NCI-H774 (cell line): ENCODE measurements around the gene TTC28.
"Not testable (repeated sequence)": the region's sequence is repeated elsewhere in the genome, so short reads cannot be mapped to it uniquely, and the experiment has no call there.

Source experiments
- DNase-seq: peaks from one replicate; lab custom pipeline; 2025; lab: John Stamatoyannopoulos, UW

Gene TTC28

DNA sequence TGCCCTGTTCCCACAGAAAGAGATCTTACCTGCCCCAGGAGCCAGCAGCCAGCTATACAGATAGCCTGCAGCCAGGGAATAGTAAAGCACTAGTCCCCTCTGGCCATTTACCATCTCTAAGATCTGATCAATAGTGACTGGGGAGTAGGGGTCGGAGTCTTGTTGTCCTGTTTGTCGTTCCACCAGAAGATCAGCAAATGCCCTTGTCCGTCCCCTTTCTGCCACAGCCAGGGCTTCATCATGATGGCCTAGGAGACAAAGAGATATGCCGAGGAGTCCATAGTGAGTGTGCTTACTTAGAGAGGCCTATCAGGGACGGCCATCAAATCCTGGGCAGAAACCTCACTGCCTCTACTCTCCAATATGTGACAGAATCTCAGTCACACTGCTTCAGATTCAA lies 583.5 kb downstream of the TTC28 start:
- DNase-seq, result no peak

DNA sequence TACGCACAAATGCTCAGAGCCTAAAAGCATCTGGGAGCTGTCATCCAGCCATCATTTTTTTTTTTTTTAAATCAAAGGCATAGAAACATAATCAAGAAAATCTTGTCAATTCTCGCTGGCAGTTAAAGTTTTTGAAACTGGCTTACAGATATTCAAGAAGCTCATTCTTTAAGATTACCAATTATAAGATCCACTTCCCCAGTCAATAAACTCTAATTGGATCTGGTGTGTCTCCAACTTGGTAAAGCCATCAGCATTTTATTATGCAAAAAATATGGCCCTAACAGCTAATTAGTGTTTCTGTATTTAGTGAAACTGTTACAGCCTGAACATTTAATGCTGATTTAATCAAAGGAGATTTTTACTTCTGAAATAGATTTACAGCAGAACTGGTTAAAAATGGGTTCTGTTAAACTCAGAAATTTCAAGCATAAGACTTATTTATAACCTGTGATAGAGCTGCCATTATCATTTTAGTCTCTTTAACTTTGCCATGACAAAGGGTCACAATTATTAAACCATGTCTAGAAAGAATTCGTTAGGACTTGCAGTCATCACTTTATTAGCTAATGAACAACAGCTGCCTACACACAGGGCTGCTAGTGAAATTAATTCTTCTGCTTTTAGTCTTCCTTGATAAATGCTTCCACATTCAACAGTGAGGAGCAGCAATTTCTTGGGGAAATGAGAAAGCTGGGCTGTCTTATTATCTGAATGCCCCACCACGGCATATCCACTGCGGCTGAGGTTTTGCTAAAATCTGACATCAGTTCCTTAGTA lies 584.1 kb downstream of the TTC28 start:
- no peak for DNase-seq

DNA sequence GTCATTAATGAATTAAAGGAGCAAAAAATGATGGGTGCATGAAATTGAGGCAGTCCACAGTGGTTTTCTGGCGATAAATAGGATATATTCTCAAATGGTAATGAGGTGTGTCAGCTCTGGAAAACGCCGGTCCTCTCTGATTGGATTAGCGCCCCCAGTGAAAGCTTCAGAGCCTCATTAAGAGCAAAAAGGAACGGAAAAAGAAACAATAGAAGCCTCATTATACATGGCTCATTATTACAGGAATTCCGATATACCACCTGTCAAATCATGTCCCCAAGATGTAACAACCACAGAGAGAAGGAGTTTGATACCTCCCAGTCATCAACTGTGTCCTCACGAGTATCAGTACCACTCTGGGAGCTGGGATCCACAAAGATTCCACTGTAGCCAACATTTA lies 584.9 kb downstream of the TTC28 start:
- DNase-seq, result no peak

DNA sequence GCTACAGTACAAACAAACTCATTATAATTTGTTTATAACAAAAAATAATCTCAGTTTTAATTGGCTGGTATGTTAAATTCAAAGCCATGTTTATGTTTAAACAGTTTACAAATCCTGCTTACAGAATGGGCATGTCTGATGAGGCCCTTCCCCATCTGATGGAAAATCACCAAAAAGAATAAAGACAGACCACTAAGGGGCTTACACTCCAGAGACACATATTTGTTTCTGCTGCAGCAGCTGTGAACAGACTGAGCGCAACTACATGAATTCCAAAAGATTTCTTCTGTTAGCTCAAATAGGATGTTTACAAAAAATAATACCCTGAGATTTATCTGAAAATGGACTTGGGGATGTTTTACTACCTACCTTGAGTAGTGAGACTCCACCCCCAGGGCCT lies 585.9 kb downstream of the TTC28 start:
- no peak for DNase-seq

DNA sequence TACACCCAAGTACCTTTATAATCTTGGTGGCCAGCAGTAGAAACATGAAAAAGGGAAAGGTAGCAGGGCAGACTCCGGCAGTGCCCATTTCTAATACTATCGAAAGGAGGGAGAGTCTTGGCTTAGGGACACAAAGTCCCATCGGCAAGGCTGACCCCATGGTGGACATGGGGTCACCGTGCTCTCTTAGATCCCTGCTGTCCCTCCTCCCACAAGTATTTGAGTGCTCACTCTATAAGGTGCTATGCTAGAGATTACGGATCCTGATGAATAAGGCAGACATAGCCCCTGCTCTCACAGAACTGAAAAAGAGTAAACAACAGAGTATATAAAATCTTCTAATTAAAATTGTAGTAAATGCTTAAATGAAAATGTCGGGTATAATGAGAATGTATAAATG lies 588.2 kb downstream of the TTC28 start:
- no peak for DNase-seq

DNA sequence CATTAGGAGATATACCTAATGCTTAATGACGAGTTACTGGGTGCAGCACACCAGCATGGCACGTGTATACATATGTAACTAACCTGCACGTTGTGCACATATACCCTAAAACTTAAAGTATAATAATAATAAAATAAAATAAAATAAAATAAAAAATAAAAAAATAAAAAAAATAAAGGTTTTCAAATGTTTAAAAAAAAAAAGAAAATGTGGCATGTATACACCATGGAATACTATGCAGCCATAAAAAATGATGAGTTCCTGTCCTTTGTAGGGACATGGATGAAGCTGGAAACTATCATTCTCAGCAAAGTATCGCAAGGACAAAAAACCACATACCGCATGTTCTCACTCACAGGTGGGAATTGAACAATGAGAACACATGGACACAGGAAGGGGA lies 590.1 kb downstream of the TTC28 start:
- DNase-seq, result not testable (repeated sequence)

DNA sequence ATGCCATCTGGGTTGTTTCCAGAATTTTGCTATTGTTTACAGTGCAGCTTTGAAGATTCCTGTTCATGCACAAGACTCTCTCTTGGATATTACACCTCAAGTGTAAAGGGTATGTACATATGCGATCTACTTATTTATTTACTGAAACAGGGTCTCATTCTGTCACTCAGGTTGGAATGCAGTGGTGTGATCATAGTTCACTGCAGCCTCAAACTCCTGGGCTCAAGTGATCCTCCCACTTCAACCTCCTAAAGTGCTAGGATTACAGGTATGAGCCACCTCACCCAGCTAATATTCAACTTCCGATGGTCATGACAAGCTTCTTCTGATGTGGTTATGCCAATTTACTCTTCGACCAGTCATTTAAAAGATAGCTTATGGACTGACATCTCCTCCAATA lies 602.5 kb downstream of the TTC28 start:
- no peak for DNase-seq

DNA sequence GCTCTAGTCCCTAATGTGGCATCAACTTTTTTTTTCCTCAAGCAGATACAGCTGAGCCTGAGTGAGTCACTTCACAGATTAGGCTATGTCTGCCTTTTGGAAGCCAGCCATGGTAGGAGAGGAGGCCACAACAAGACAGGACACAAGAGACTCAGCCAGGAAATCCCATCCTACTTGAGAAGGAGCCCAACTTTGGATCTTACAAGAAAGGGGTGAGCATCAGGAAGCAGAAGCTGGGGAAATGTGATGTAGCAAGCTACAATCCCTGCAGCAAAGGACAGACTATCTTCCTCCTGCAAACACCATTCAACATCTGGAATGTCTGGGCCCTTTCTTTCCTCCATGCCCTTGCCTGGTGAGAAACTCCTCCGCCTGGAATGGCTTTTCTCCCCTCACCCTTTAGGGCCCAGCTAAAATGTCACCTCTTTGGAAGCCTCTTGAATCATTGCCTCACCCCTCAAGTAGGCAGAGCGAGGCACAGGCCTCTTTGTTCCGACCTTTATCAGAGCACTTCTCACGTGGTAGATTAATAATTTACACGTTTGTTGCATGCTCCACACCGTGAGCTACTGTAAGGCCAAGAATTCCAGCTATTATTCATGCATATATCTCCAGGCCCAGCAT lies 604.2 kb downstream of the TTC28 start:
- no peak for DNase-seq

DNA sequence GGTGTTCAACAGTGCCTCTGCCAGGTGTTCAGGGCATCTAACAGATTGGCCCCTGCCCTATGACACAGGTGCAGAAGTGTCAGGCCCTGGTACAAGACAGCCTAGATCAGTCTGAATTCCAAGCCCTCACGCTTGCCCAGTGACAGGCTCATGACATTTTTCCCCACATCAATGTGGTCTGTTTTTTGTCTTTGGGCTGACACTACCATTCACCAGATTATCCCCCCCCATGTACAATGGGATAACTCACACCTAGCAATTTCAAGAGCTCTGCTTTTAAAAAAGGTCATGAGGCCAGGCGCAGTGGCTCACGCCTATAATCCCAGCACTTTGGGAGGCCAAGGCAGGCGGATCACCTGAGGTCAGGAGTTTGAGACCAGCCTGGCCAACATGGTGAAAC lies 605.1 kb downstream of the TTC28 start:
- no peak for DNase-seq

DNA sequence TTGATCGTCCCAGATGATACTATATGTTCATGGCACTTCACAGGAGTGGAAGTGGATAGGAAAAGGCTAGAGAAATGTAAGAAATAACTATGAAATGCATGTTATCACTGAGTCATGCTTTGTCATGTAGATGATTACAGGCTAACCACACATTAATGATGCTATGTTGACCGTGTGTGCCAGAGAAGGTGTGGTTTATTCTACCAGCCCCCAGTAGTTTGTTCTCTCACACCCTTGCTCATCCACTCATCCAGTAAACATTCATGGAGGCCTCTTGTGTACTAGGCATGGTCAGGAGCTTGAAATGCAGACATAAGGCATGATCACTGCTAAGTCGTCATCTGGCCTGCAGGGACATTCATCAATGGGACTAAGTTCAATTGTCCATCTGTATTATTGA lies 607.6 kb downstream of the TTC28 start:
- no peak for DNase-seq

DNA sequence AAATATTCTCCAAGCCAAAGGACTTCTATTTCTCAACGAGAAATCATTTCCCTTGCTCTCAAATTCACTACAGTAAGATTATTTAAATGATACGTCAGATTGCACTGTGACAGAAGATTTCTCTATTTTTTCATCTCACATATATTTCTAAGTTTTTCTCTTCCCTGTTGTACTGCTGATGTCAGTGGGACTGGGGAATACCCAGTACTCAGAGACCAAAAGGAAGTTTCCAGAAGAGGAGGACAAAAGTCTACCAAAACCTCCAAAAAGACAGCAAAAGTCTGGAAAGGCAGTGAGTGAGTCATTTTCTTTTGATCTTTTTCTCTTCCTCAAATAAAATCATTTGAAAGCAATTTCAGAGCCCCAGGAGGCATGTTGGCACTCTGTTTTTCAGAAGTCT lies 610.8 kb downstream of the TTC28 start:
- DNase-seq, result no peak

DNA sequence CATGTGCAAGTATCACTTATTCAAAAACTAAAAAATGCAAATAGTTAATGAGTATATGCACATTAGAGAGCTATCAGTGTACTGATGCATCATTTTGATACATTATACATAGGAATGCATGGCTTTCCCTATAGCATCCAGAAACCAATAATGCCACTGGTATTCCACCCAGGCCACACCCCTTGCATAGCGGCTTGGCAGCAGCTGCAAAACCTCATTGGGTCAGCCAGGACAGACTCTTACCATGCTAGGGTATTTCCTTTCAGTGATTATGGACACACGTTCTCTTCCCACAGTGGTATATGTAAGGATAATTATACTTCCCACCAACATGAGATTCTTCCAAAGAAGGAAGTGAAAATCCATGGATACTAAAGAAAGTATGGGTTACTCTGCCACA lies 614.7 kb downstream of the TTC28 start:
- no peak for DNase-seq

DNA sequence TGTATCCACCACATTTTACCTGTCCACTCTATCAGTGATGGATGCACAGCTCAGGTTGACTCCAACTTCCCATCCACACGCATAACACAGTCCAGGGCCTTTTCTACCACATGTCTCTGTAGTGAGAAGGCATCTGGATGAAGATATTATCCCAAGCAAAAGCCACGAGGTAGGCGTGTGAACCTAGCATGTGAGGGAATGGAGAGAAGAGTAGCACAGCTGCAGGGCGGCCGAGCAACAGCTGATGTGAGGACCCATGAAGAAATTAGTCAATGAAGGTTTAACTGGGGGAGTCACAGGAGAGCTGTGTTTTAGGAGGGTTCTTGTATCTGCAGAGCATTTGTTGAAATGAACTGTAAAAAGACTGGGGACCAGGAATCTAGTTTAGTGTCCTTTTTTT lies 616.0 kb downstream of the TTC28 start:
- no peak for DNase-seq

DNA sequence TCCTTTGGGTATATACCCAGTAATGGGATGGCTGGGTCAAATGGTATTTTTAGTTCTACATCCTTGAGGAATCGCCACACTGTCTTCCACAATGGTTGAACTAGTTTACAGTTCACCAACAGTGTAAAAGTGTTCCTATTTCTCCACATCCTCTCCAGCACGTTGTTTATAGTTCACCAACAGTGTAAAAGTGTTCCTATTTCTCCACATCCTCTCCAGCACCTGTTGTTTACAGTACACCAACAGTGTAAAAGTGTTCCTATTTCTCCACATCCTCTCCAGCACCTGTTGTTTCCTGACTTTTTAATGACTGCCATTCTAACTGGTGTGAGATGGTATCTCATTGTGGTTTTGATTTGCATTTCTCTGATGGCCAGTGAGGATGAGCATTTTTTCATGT lies 619.0 kb downstream of the TTC28 start:
- DNase-seq, result not testable (repeated sequence)

DNA sequence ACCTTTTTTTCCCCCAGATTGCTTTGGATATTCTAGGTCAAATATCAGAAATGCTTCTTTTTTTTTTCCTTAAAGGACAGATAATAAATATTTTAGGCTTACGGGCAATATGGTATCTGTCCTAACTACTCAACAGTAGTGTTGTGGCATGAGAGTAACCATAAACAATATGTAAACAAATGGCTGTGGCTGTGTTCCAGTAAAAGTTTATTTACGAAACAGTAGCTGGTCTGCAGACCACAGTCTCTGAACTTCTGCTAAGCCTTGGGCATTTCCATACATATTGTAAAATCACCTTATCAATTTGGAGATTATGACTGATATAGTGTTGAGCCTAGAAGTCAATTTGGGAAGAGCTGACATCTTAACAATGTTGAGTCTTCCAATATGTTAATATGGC lies 621.6 kb downstream of the TTC28 start:
- no peak for DNase-seq

DNA sequence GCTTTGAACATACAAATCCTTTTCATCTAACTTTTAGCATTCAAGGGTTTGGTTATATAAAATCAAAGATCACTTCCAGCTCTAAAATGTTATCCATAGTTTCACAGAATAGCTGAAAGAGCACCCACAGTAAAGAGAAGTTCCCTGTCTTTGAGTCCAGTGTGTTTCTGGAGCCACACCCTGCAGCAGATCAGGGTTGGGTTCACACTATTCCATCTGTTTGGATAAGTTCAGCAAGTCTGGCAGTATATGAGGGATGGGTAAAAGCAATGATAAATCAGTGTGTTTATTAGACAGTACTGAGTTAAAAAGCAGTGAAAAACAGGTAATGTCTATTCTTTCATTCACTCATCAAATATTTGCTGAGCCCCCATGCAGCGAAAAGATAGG lies 624.8 kb downstream of the TTC28 start:
- no peak for DNase-seq

DNA sequence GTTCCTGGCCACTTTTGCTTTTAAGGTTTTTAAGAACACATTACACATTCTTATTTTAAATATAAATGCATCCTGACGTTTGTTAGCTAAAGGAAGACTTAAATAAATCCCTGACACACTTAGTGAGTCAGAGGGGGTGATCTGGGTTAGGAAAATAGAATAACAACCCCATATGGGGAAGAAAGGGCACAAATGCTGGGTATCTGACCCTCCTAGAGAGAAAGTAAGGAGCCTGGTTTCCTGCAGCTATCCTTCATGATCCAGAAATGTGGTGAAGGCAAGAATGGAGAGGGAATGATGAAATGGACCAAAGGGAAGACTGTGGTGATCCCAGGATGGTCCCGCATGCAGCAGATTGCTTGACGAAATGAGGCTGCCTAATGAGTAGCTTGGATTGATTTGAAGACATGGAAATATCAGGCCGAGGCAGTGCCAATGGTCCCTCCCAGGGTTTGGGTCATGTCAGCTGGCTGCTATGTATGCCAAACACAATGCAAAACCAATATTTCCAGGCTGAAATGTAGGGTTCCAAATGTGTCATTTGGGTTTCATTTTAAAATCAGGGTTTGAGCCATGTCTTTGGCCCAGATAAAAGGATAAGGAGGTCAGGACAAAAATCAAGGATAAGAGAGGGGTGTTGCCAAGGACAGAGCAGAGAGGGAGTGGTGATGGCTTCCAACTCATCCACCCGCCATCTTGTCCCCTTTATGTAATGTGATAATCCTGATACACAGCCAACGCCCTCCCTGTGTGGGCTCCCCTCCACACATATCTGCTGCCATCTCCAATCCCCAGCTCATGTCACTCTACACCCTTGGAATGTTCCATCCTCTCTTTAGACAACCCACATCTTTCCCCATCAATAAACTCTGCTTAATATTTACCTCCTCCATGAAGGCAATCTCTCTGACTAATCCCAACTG lies 625.5 kb downstream of the TTC28 start:
- DNase-seq, result no peak

DNA sequence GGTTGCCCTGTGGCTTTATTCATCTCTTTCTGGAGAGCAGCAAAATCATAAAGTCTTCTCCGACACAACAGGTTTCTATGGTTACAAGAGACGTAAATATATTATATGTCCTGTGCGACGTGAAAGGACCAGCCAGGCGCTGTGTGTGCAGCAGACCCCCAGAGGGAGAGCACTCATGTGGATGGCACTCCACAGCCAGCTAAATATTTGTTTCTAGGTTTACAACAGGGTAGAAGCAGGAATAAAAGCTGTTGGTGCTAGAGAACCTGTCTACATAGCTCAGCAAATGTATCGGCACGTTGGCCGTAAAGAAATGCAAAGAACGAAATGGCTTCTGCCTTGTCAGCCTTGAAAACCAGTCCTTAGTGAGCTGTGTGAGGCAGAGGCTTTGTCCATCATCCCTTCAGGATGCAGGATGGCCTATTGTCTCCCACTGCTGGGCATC lies 626.8 kb downstream of the TTC28 start:
- DNase-seq, result peak; percentile 4

DNA sequence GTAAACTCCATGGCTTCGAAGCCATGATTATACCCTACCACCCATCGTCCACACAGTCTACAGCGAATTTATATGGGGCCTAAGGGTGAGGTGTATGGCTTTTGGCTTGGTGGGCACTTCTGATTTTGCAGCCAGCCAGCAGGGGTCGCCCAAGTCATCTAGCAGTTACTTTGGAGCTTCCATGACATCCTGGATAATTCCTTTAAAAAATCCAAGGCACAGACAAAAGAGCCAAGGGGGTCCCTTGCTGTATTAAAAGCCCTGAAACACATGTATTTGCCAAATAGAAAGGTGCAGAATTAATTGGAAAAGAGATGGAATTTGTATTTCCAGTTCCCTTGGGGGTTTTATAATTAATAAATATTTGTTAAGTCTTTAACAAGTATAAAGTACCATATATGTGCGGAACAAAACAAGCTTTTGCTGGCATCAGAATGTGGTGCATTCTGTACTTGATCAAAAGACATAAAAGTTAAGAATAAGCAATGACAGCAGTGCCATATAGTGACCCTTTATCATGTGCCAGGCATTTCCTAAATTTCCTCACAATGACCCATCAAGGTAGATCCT lies 627.8 kb downstream of the TTC28 start:
- DNase-seq, result no peak

DNA sequence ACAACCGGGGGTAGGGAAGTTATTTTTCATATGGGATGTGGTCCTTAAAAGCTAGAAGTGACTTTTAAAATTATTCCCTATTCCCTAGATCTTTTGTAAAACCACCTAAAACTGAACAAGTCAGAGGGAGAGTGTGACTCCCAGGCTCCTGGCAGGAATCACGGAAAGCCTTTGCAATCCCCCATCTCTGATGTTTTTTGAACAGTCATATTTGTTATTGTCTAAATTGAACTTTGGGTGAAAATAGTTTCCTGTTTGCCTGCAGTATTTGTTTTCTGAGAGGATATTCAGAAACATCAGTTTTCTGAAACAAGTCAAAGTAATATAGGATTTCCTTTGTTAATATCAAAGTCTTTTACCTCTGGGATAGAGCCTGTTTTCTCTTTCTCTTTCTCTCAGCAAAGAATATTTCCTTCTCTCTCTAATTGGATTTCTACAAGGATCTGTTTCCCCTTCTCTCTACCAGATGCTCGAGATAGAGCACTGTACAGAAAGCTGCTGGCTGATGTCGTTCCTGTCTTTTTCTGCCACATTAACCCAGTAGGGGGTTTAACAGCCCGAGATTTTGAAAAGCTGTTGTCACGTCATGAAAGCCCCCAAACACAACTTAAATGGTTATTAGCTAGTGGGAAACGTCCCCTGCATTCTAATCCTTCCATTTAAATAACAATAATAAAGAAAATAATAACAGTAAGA lies 628.4 kb downstream of the TTC28 start:
- DNase-seq, result no peak

DNA sequence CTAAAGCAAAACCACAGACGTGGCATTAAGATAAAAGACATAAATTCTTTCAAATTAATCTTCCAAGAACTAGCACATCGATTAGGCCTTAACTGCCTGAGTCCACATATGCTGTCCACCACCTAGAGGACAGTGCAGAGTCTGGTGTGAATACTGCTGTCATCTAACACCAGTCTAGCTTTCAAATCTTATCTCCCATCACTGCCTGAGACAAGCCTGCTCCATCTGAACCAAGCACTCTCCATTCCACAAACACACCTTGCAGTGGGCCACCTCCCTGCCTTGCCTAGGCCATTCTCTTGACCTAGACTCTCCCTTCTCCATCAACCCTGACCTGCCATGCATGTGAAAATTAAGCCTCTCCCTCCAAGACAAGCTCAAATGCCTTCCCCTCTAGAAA lies 631.1 kb downstream of the TTC28 start:
- no peak for DNase-seq

DNA sequence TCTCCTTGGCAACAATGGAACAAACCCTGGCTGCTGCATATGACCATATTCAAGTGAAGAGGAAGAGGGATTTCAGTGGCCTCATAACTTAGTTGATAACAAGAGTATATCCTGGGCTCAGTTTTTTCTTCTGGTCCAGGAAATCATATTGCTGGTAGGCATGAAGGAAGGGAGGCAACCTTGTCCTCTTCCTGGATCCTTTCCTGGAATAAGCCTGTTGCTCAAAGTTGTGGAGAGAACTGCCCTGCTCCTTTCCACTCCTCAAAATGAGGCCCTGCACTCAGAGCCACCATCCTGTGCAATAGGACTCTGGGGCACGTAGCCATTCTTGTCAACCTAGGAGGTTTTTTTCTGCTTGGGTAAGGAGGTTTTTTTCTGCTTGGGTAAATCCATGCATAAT lies 631.9 kb downstream of the TTC28 start:
- no peak for DNase-seq
